DMS153 (cell line): ENCODE results near the gene C17orf75.

Experiments
- DNase-seq: peaks from one replicate; lab custom pipeline; 2025; lab: John Stamatoyannopoulos, UW

Gene C17orf75

GRCh38 chr17:32302860-32303649 lies 38.9 kb downstream of the C17orf75 start:
- no peak for DNase-seq

- DNase-seq, result no peak
Observed at GRCh38 chr17:32302037-32302436, 39.9 kb downstream of the C17orf75 start.

GRCh38 chr17:32299580-32300164 lies 42.3 kb downstream of the C17orf75 start:
- no peak for DNase-seq

GRCh38 chr17:32298721-32299579 lies 43.0 kb downstream of the C17orf75 start:
- peak; percentile 30 for DNase-seq

GRCh38 chr17:32298298-32298697 lies 43.7 kb downstream of the C17orf75 start:
- DNase-seq, result no peak

- DNase-seq, result no peak
Observed at GRCh38 chr17:32297860-32298259, 44.1 kb downstream of the C17orf75 start.

GRCh38 chr17:32297424-32297823 lies 44.5 kb downstream of the C17orf75 start:
- no peak for DNase-seq

GRCh38 chr17:32292094-32292493 lies 49.9 kb downstream of the C17orf75 start:
- no peak for DNase-seq

- DNase-seq, result no peak
Observed at GRCh38 chr17:32289471-32290070, 52.4 kb downstream of the C17orf75 start.

- DNase-seq, result no peak
Observed at GRCh38 chr17:32288615-32289014, 53.4 kb downstream of the C17orf75 start.

- no peak for DNase-seq
Observed at GRCh38 chr17:32287804-32288511, 54.0 kb downstream of the C17orf75 start.

GRCh38 chr17:32286518-32286900 lies 55.5 kb downstream of the C17orf75 start:
- no peak for DNase-seq

- DNase-seq, result no peak
Observed at GRCh38 chr17:32285746-32286517, 56.0 kb downstream of the C17orf75 start.

- DNase-seq, result no peak
Observed at GRCh38 chr17:32285306-32285705, 56.7 kb downstream of the C17orf75 start.

GRCh38 chr17:32283745-32284201 lies 58.2 kb downstream of the C17orf75 start:
- no peak for DNase-seq

- DNase-seq, result peak; percentile 83
Observed at GRCh38 chr17:32281011-32281451, 60.9 kb downstream of the C17orf75 start.

- DNase-seq, result no peak
Observed at GRCh38 chr17:32279891-32280716, 61.9 kb downstream of the C17orf75 start.

- no peak for DNase-seq
Observed at GRCh38 chr17:32278815-32279214, 63.2 kb downstream of the C17orf75 start.
